Heart left ventricle (tissue), 16 donors: ENCODE results near the gene SEC24B. TPM values are rescaled to one million over a fixed set of nuclear protein-coding genes. Genes with fewer than 3 reads are reported as not detected.

Experiments
- ATAC-seq, 4 donors: fragments of 200-7000 bp; cut with Tn5 transposase; one replicate each; pipeline ENCODE4 v1.9.1; 2020 to 2022; ENCODE audit warnings: moderate library complexity in 4 of 4, mild to moderate bottlenecking in 3 of 4, moderate number of reproducible peaks in 1 of 4
- DNase-seq, 5 donors: peaks; one replicate each; pipeline ENCODE4 v3.0.0-alpha.2; 2020
- H3K27ac ChIP-seq, 12 donors: fragments of 200-600 bp; sonication (generic) in 4 of 12; one replicate each; pipeline versions ENCODE4 v1.5.0 to v1.8.0; 2016 to 2022; ENCODE audit warnings: mild to moderate bottlenecking in 2 of 12
- H3K27me3 ChIP-seq, 9 donors: fragments of 200-600 bp; sonication (generic) in 2 of 9; one replicate each; pipeline versions ENCODE4 v1.5.1 to v1.8.0; 2016 to 2022; ENCODE audit warnings: mild to moderate bottlenecking in 3 of 9
- H3K36me3 ChIP-seq, 9 donors: fragments of 200-600 bp; sonication (generic) in 2 of 9; one replicate each; pipeline versions ENCODE4 v1.5.0 to v1.8.0; 2018 to 2022; ENCODE audit warnings: mild to moderate bottlenecking in 2 of 9
- H3K4me1 ChIP-seq, 12 donors: fragments of 200-600 bp; sonication (generic) in 4 of 12; one replicate each; pipeline versions ENCODE4 v1.5.0 to v1.8.0; 2016 to 2022; ENCODE audit warnings: mild to moderate bottlenecking in 3 of 12
- H3K4me3 ChIP-seq, 12 donors: fragments of 200-600 bp; sonication (generic) in 4 of 12; one replicate each; pipeline versions ENCODE4 v1.5.0 to v1.8.0; 2017 to 2022; ENCODE audit warnings: mild to moderate bottlenecking in 9 of 12, moderate library complexity in 4 of 12
- H3K9me3 ChIP-seq, 12 donors: fragments of 200-600 bp; sonication (generic) in 4 of 12; one replicate each; pipeline versions ENCODE4 v1.5.0 to v1.8.0; 2016 to 2022; ENCODE audit warnings: mild to moderate bottlenecking in 1 of 12
- CTCF ChIP-seq, 12 donors: fragments of 200-600 bp; sonication (generic) in 4 of 12; IDR thresholded peaks; one replicate each; pipeline versions ENCODE4 v1.5.0 to v1.8.0; 2018 to 2022; ENCODE audit warnings: antibody characterized with exemption in 12 of 12, mild to moderate bottlenecking in 5 of 12
- POLR2A ChIP-seq, 2 donors: fragments of 450-650 bp; IDR thresholded peaks; one replicate each; pipeline ENCODE4 v1.6.1; 2017; ENCODE audit warnings: antibody characterized with exemption in 2 of 2, mild to moderate bottlenecking in 2 of 2, moderate library complexity in 2 of 2
- WGBS, 4 donors: extraction: QIAGEN DNeasy Blood & Tissue Kit in 2 of 4; methylation state at CpG; one replicate each; pipeline versions ENCODE4 v1.1.5 to v1.1.7; 2013 to 2018; 5-methylcytosine and 5-hydroxymethylcytosine counted together
- intact Hi-C, 10 donors: fragments of 100-400 bp; cut with DNase I; formaldehyde crosslinking; loops; one replicate each; pipeline versions ENCODE4 v1.11.1 to v1.14.2; 2022
- polyA plus RNA-seq, 2 donors: library from polyadenylated mRNA; stranded (reverse); fragments of 200-250 nt; gene quantifications; one replicate each; pipeline ENCODE4 v1.2.3, GENCODE V29; 2013
- total RNA-seq, 9 donors: library from RNA; depleted of rRNA in 2 of 9; stranded (reverse); fragments of >200 nt in 2 of 9; fragmentation: NEBNext Ultra II Directional in 3 of 9; extraction: Animal tissue kit (Norgen Biotek cat#: 25700) in 3 of 9; gene quantifications; one replicate each; pipeline versions ENCODE4 v1.1.0 to v1.2.4, GENCODE V29; 2016 to 2023
- donor health status: ischemic (EF 13 %, LVEDD 7.1; RV severe dilation, severe dysfunction).
- donor health status: healthy with polysubstance abuse.
- donor health status: DM: no; HTN: yes; CAD: no.
- donor health status: DM: no; HTN: no; CAD: no.
- donor health status: ischemic (EF 25% LVEDD 6.9; RV normal size, moderate dysfunction).
- donor health status: ischemic (EF 25% LVEDD 5.7; RV mildly dilated, moderate dysfunction).
- donor health status: healthy.
- donor health status: DM: yes; HTN: yes; CAD: no.
- donor health status: ischemic (EF 35%, LVEDD 5.7; RV mildly dilated, moderate dysfunction).
- donor health status: nonischemic (EF 11% LVEDD 7.7; RV severe dilation, severe dysfunction).
- donor health status: DM: yes; HTN: yes; CAD: no.
- donor health status: PGD.
- donor health status: ischemic (EF 29% LVEDD 5.4; RV normal size, mild dysfunction).
- donor health status: nonischemic (EF 23%, LVEDD 6.1; RV moderate dilation, normal function).

SEC24B gene
- total and polyA plus RNA-seq, 11 donors: 5.8 to 34.8 (median 25.2) TPM

GRCh38 chr4:109434007-109434971 is 674 bp downstream of the SEC24B start:
- DNase-seq (peak; percentile 33 to 74 (median 54)), ATAC-seq (peak in 3 of 4 donors; percentile 46 to 76 (median 71))
- Histone ChIP-seq H3K4me3 (peak overlapping the region; percentile 72 to 98 (median 84)), H3K27me3 (no peaks in the 10 kb centered on the region), H3K27ac (peak overlapping the region; percentile 82 to 95 (median 93)), H3K9me3 (no peaks in the 10 kb centered on the region), H3K4me1 (peaks cover 11 to 54% (median 39%) of the 10 kb centered on the region in 12 donors), H3K36me3 (peaks cover 0 to 9% (median 0%) of the 10 kb centered on the region in 9 donors)
- 0 to 1% (median 1%) methylated on average over 30 to 70 of the region's 70 CpGs for WGBS, 4 donors
- intact Hi-C loops: loop anchor here (5.0 to 10.0 kb wide), 11 partner anchors 33 to 388 kb away; partner anchors contain the start of genes GAR1 (in 4 of the 10), CASP6 (in 2 of the 10), MCUB (in 1 of the 10) and PLA2G12A (in 1 of the 10)
- TF ChIP-seq CTCF (IDR thresholded peaks at IDR 0.05) (no peak), POLR2A (IDR thresholded peaks at IDR 0.05) (no peak)

GRCh38 chr4:109435635-109436034 is 2.0 kb downstream of the SEC24B start:
- intact Hi-C loops: loop anchor here in 8 of 10 donors (10.0 kb wide), 4 partner anchors 59 to 299 kb away; partner anchors contain the start of genes MCUB (in 1 of the 8) and PLA2G12A (in 1 of the 8)

GRCh38 chr4:109436504-109436903 is 2.9 kb downstream of the SEC24B start:
- intact Hi-C loops: loop anchor here in 8 of 10 donors (10.0 kb wide), 4 partner anchors 58 to 298 kb away; partner anchors contain the start of genes MCUB (in 1 of the 8) and PLA2G12A (in 1 of the 8)
- 45 to 61% (median 52%) methylated on average over 3 of the region's 3 CpGs for WGBS, 4 donors
- ATAC-seq: no peak
- DNase-seq: no peak
- Histone ChIP-seq H3K4me3 (no peak overlapping the region), H3K36me3 (no peaks in the 10 kb centered on the region), H3K27ac (no peak overlapping the region), H3K9me3 (no peaks in the 10 kb centered on the region), H3K27me3 (no peaks in the 10 kb centered on the region), H3K4me1 (peaks cover 11 to 74% (median 55%) of the 10 kb centered on the region in 12 donors)
- no peak for TF ChIP-seq POLR2A (IDR thresholded peaks at IDR 0.05)
- no peak for TF ChIP-seq CTCF (IDR thresholded peaks at IDR 0.05)

More at GRCh38 chr4:109435635-109436034, 2.0 kb downstream of the SEC24B start:
- no peak for TF ChIP-seq CTCF (IDR thresholded peaks at IDR 0.05)
- TF ChIP-seq POLR2A (IDR thresholded peaks at IDR 0.05): no peak
- peaks cover 11 to 66% (median 46%) of the 10 kb centered on the region in 12 donors for H3K4me1 ChIP-seq
- no peaks in the 10 kb centered on the region for H3K9me3 ChIP-seq
- ATAC-seq (no peak), DNase-seq (no peak)
- H3K4me3 ChIP-seq: peak overlapping the region in 7 of 12 donors; percentile 72 to 93 (median 83)
- H3K27ac ChIP-seq: peak overlapping the region in 1 of 12 donors; percentile 95
- H3K27me3 ChIP-seq: no peaks in the 10 kb centered on the region
- WGBS, 4 donors: 66 to 73% (median 68%) methylated on average over 3 of the region's 3 CpGs
- H3K36me3 ChIP-seq: peaks cover 0 to 2% (median 0%) of the 10 kb centered on the region in 9 donors

- H3K36me3 ChIP-seq: peaks cover 0 to 12% (median 0%) of the 10 kb centered on the region in 9 donors
- DNase-seq (no peak), ATAC-seq (no peak)
- no peaks in the 10 kb centered on the region for H3K27me3 ChIP-seq
- H3K27ac ChIP-seq: peak overlapping the region in 2 of 12 donors; percentile 11 to 27
- WGBS, 4 donors: 50 to 56% (median 53%) methylated on average over 4 of the region's 4 CpGs
- no peak for TF ChIP-seq POLR2A (IDR thresholded peaks at IDR 0.05)
- no peak for TF ChIP-seq CTCF (IDR thresholded peaks at IDR 0.05)
- H3K4me3 ChIP-seq: no peak overlapping the region
- H3K4me1 ChIP-seq: peaks cover 5 to 74% (median 51%) of the 10 kb centered on the region in 12 donors
- intact Hi-C loops: no loop called here
- peaks cover 0 to 4% (median 0%) of the 10 kb centered on the region in 12 donors for H3K9me3 ChIP-seq
Observed at GRCh38 chr4:109440948-109441347, 7.3 kb downstream of the SEC24B start.
